Adipocyte (in vitro differentiated cells): ENCODE results near the gene MTOR.
A peak's percentile ranks its signal among the peaks of the same experiment; 100 is the strongest.

Experiments used
- DNase-seq: peaks from one replicate; pipeline ENCODE4 v3.0.0-alpha.2; 2015; ENCODE audit warnings: low read depth
- H3K27me3 ChIP-seq: replicated peaks from 2 replicates; pipeline ENCODE4 v1.7.0; 2013; ENCODE audit warnings: mild to moderate bottlenecking, low read length, moderate library complexity; ENCODE audit not compliant: control insufficient read depth, insufficient read depth
- H3K36me3 ChIP-seq: 2 replicates; pipeline ENCODE4 v1.7.0; 2013; ENCODE audit warnings: low read length, mild to moderate bottlenecking, moderate library complexity; ENCODE audit not compliant: control insufficient read depth, insufficient read depth, severe bottlenecking
- H3K4me1 ChIP-seq: 2 replicates; pipeline ENCODE4 v1.7.0; 2013; ENCODE audit warnings: mild to moderate bottlenecking, low read length, moderate library complexity; ENCODE audit not compliant: control insufficient read depth, insufficient read depth
- H3K4me3 ChIP-seq: 2 replicates; pipeline ENCODE4 v1.7.0; 2013; ENCODE audit warnings: mild to moderate bottlenecking, low read length, moderate library complexity
- H3K9ac ChIP-seq: 2 replicates; pipeline ENCODE4 v1.7.0; 2013; ENCODE audit warnings: mild to moderate bottlenecking, low read length, moderate library complexity
- H3K9me3 ChIP-seq: 2 replicates; pipeline ENCODE4 v1.7.0; 2013; ENCODE audit warnings: mild to moderate bottlenecking, low read length, moderate library complexity; ENCODE audit not compliant: control insufficient read depth

The MTOR gene

GRCh38 chr1:11143907-11144306 is 118.4 kb downstream of the MTOR start:
- Histone ChIP-seq H3K9me3 (no peaks in the 10 kb centered on the region), H3K27me3 (no peaks in the 10 kb centered on the region), H3K9ac (no peak overlapping the region), H3K4me3 (no peak overlapping the region), H3K4me1 (peaks cover 22% of the 10 kb centered on the region), H3K36me3 (peaks cover 61% of the 10 kb centered on the region)
- DNase-seq, result no peak

DNA sequence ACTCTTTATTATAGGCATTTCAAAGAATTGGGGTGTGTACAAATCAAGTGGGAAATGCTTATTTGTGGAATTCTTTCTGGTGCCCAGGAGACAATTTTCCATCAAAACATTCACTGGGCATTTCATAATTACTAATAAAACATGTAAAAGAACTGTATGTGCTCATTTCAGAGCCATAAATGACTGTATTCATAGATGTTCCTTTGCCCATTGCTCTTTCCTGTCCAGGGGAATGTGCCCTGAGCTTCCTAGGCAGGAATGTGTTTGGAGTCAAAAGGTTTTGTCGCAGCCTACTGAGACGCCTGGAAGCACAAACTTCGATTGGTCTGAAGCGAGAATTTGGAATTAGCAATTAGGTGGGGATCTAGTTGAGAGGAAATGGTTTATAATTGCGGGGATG is 119.0 kb downstream of the MTOR start:
- Histone ChIP-seq H3K36me3 (peaks cover 62% of the 10 kb centered on the region), H3K4me1 (peaks cover 27% of the 10 kb centered on the region), H3K9ac (no peak overlapping the region), H3K4me3 (no peak overlapping the region), H3K27me3 (no peaks in the 10 kb centered on the region), H3K9me3 (no peaks in the 10 kb centered on the region)
- no peak for DNase-seq

- Histone ChIP-seq H3K9me3 (no peaks in the 10 kb centered on the region), H3K9ac (peak overlapping the region; percentile 2), H3K27me3 (no peaks in the 10 kb centered on the region), H3K36me3 (peaks cover 62% of the 10 kb centered on the region), H3K4me1 (peaks cover 28% of the 10 kb centered on the region), H3K4me3 (no peak overlapping the region)
- peak; percentile 56 for DNase-seq
Measured at GRCh38 chr1:11142618-11143391, 119.5 kb downstream of the MTOR start.

DNA sequence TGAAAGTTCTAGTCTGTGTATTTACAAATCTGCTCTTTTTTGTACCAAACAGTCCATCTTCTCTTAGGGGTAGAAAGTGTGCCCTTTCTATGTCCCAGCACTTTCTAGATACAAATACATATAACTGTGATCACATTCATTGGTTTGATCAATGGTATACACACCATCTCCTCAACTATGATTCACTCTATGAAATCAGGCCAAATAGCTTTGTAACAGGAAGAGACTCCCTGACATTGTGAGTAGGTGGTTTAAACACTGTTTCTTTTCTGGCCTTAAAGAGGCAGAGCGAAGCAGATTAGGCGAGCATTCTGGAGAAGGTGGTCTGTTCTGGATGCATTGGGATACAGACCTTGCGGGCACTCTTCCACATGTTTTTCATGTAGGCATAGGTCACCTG is 123.4 kb downstream of the MTOR start:
- peaks cover 47% of the 10 kb centered on the region for H3K36me3 ChIP-seq

DNA sequence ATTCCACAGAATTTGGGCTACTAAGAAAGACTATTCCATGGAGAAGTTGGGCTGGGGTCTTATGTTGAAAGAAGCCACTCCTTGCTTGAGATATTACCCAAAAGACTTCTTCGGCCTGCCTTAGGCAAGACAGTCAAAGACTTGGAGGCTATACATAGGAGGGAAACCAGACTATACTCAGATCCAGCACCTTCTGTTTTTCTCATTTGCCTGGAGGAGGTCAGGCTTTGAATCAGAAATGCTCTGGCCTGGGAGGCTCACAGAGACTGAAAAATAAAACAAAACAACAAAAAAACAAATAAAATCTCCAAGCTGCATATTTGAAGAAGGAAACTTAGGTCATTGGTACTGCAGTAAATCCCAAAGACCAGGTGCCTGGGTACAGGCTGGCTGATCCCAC is 124.3 kb downstream of the MTOR start:
- Histone ChIP-seq H3K27me3 (no peaks in the 10 kb centered on the region), H3K9me3 (no peaks in the 10 kb centered on the region), H3K9ac (no peak overlapping the region), H3K36me3 (peaks cover 54% of the 10 kb centered on the region), H3K4me1 (peaks cover 30% of the 10 kb centered on the region), H3K4me3 (no peak overlapping the region)
- no peak for DNase-seq

More for the DNA sequence above, 123.4 kb downstream of the MTOR start:
- no peak overlapping the region for H3K9ac ChIP-seq
- H3K27me3 ChIP-seq, result no peaks in the 10 kb centered on the region
- H3K4me3 ChIP-seq, result no peak overlapping the region
- peak; percentile 42 for DNase-seq
- no peaks in the 10 kb centered on the region for H3K9me3 ChIP-seq
- H3K4me1 ChIP-seq, result peaks cover 38% of the 10 kb centered on the region

DNA sequence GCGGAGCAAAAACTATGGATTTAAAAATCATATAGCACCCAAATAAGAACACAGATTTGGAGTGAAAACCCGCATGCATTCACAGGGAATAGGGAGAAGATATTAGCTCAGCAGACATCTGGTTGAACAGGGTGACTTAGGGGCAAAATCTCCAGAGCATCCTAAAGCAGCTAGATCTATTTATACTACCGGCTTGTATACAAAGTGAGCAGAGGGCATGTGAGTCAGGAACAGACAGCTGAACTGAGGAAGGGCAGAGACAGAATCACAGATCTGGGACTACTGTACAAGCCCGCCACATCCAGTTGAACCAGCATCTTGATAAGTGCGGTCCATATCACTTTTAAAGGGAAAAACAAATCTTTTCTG is 127.5 kb downstream of the MTOR start:
- Histone ChIP-seq H3K9ac (no peak overlapping the region), H3K27me3 (no peaks in the 10 kb centered on the region), H3K4me1 (peaks cover 29% of the 10 kb centered on the region), H3K36me3 (peaks cover 76% of the 10 kb centered on the region), H3K9me3 (no peaks in the 10 kb centered on the region), H3K4me3 (no peak overlapping the region)
- DNase-seq, result no peak

DNA sequence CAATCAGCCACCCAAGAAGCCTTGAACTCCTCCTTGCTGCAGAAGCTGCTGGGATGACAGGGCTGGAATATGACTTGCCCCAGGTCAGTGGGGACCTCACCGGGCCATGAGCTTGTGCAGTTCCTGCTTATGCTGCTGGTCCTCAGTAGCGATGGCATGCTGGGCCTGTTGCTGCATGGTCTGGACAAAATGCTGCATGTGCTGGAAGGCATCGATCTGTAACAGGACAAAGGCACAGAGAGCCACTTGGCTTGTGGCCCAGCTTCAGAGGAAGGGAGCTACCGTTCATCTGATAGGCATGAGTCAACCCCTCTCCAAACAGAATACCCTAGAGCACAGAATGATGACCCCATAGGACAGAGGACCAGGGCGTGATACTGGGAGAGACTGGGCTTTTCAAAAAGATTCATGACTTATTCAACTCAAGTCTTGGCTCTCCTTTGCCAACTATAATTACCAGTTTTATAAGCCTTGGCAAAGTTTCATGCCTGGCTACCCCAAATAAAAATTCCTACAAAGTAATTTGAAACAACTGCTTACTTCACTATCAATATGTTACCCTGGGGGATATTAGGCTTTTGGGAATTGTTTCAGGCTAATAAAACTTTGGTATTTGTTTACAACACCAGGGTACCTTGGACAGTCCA is 128.0 kb downstream of the MTOR start:
- DNase-seq, result peak; percentile 19
- H3K9me3 ChIP-seq, result no peaks in the 10 kb centered on the region
- H3K4me3 ChIP-seq, result no peak overlapping the region
- no peak overlapping the region for H3K9ac ChIP-seq
- H3K27me3 ChIP-seq, result no peaks in the 10 kb centered on the region
- H3K36me3 ChIP-seq, result peaks cover 80% of the 10 kb centered on the region
- H3K4me1 ChIP-seq, result peaks cover 28% of the 10 kb centered on the region

DNA sequence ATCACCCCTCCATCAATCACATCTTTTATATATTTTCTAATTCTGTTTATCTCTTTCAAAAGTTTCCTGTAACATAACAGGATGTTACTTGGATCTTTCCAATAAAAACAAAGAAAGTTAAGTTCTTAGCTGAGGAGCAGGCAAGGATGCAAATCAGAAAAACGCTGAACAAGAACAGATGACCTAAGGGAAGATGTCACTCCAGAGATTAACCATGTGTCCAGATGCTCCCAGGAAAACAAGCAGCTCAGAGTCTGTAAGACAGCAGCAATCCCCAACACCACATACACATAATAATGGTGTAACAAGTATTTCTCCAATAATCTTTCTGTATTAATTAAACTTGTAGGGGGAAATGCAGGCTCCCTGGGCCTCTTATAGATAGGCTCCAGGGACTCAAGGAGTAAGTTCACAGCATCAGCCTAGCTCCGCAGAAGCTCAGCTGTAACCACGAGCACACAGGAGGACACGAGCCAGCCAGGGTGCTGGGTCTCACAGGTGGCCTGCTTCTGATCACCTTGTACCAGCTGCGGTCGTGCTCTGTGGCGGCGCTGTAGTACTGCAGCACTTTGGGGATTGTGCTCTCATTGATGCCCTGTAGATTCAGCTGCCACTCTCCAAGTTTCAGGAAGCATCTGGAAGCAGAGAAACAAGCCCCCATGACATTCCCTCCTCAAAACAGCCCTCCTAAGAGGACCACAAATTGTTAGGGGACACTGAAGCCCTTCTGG is 129.6 kb downstream of the MTOR start:
- H3K36me3 ChIP-seq, result peaks cover 81% of the 10 kb centered on the region
- no peak overlapping the region for H3K9ac ChIP-seq
- H3K9me3 ChIP-seq, result no peaks in the 10 kb centered on the region
- no peak for DNase-seq
- peaks cover 18% of the 10 kb centered on the region for H3K4me1 ChIP-seq
- no peaks in the 10 kb centered on the region for H3K27me3 ChIP-seq
- no peak overlapping the region for H3K4me3 ChIP-seq

- no peak for DNase-seq
- H3K27me3 ChIP-seq, result no peaks in the 10 kb centered on the region
- H3K4me1 ChIP-seq, result peaks cover 18% of the 10 kb centered on the region
- H3K4me3 ChIP-seq, result no peak overlapping the region
- no peaks in the 10 kb centered on the region for H3K9me3 ChIP-seq
- peaks cover 82% of the 10 kb centered on the region for H3K36me3 ChIP-seq
- no peak overlapping the region for H3K9ac ChIP-seq
Measured at GRCh38 chr1:11131816-11132215, 130.5 kb downstream of the MTOR start.

DNA sequence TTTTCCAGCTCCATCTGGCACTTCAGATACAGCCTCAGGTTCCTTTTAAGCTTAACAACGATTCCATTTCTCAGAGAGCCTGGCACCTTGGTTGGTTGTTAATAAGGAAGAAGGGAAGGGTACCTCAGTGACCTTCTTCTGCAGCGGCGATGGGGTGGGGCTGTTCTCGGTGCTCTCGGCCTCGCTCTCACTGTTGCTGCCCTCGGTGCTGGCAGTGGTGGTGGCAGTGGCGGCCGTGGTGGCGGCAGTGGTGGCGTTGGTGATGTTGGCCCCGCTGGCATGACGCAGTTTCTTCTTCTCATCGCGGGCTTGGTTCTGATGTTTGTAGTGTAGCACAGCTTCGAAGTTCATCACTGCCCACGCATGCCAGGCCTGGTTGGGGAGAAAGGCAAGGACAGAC is 131.9 kb downstream of the MTOR start:
- Histone ChIP-seq H3K9me3 (no peaks in the 10 kb centered on the region), H3K4me3 (no peak overlapping the region), H3K9ac (no peak overlapping the region), H3K36me3 (peaks cover 87% of the 10 kb centered on the region), H3K27me3 (no peaks in the 10 kb centered on the region), H3K4me1 (peaks cover 18% of the 10 kb centered on the region)
- DNase-seq, result no peak

- H3K4me3 ChIP-seq, result no peak overlapping the region
- H3K9me3 ChIP-seq, result no peaks in the 10 kb centered on the region
- H3K9ac ChIP-seq, result no peak overlapping the region
- H3K36me3 ChIP-seq, result peaks cover 93% of the 10 kb centered on the region
- peaks cover 17% of the 10 kb centered on the region for H3K4me1 ChIP-seq
- no peak for DNase-seq
- no peaks in the 10 kb centered on the region for H3K27me3 ChIP-seq
Measured at GRCh38 chr1:11129649-11130390, 132.5 kb downstream of the MTOR start.
